PFSK-1 (cell line): ENCODE results near the gene XXYLT1.

Source experiments
- POLR2AphosphoS5 ChIP-seq: IDR thresholded peaks from 2 replicates; pipeline ENCODE4 v1.6.1; 2012; ENCODE audit warnings: low read depth, mild to moderate bottlenecking, control low read depth, low read length, moderate library complexity
- SIN3A ChIP-seq: IDR thresholded peaks from 2 replicates; pipeline ENCODE4 v1.6.1; 2012; ENCODE audit warnings: mild to moderate bottlenecking, low read length, moderate library complexity, borderline replicate concordance; ENCODE audit not compliant: insufficient read depth

DNA sequence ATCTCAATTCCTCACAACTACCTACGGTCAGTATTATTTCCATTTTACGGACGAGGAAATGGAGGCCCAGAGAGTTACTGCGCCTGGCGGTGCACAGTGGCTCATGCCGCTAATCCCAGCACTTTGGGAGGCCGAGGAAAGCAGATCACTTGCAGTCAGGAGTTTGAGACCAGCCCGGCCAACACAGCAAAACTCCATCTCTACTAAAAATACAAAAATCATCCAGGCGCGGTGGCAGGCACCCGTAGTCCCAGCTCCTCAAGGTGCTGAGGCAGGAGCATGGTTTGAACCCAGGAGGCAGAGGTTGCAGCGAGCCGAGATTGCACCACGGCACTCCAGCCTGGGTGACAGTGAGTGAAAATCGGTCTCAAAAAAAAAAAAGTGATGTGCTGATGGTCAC, 187.3 kb downstream of the XXYLT1 start:
- TF ChIP-seq SIN3A, result no peak
- no peak for TF ChIP-seq POLR2AphosphoS5
